HG02981 (cell line): ENCODE measurements around the gene CEP112.

ENCODE experiments used
- ATAC-seq: cut with Tn5 transposase; IDR thresholded peaks from one replicate; pipeline ENCODE4 v1.9.1; 2021; ENCODE audit warnings: mild to moderate bottlenecking, moderate library complexity; ENCODE audit not compliant: unreplicated experiment

Gene CEP112

GRCh38 chr17:66211047-66211810, 19.3 kb upstream of the CEP112 start:
- no peak for ATAC-seq

DNA sequence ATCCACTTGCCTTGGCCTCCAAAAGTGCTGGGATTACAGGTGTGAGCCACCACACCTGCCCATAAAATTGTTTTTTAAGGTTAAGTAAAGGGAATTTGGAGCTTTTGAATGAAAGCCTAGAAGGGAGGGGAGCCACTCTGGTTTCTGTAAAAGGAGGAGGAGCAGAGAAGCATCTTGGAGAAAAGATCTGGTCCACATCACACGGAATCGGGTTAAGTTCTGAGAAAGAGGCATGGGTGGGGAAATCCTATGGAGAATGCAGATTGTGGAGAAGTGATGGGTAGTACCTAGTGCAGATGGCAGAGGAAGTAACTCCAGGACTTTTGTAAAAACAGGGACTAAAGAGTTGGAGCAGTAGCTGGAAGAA, 18.3 kb upstream of the CEP112 start:
- ATAC-seq, result no peak

DNA sequence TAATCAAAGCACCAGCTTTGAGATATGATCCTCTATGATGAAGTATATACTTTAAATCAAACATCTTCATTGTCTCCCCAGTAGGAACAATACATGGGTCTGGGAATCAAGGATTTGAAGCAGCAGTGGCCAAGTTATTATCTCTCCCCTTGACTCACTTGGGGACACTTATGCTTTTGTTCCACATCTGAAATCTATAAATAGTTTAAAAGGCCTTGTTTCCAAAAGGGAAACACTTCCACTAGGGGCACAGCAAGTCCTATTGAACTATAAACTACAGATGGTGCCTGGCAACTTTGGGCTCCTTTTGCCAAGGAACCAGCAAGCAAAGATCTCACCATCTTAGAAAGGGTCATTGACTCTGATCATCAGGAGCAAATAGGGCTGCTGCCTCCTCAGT, 16.0 kb upstream of the CEP112 start:
- ATAC-seq, result no peak

DNA sequence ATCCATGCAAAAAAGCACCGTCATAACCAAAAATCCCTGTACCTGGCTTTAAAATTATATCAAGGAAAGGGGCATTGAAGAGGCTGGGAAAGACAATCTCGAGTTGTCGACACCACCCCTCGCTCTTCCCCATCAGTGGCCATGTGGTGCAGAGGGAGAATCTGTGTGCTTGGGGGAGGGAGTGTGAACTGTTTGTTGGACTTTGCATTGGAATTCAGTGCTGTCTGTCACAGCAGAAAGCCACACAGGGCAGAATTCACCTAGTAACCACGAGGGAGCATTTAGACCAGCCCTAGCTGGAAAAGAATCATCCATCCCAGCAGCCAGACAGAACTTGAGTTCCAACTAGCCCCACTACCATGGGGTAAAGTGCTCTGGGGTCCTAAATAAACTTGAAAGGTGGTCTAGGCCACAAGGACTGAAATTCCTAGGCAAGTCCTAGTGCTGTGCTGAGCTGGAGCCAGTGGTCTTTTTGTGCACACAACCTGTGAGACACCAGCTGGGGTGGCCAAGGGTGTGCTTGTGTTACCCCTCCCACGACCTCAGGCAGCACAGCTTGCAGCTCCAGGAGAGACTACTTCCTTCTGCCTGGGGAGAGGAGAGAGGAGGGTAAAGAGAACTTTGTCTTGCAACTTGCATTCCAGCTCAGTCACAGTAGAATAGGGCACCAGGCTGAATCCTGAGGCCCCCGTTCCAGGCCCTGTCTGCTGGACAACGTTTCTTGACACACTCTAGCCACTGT, 11.5 kb upstream of the CEP112 start:
- no peak for ATAC-seq

GRCh38 chr17:66200685-66201092, 8.8 kb upstream of the CEP112 start:
- ATAC-seq, result no peak

GRCh38 chr17:66198242-66198641, 6.3 kb upstream of the CEP112 start:
- ATAC-seq, result no peak

DNA sequence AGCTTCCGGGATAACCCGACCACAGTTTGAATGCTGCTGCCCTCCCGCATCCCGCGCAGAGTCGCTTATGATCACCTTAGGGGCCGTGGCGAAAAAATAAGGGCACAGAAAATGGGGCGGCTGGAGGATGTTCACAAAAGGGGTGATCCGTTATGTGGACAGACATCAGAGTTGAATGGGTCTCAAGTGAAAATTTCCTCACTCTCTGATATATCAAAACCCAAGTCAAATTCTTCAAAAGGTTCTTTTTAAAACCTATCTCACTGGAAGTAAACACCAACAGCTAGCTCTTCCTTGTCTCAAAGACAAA, 400 bp upstream of the CEP112 start:
- no peak for ATAC-seq

DNA sequence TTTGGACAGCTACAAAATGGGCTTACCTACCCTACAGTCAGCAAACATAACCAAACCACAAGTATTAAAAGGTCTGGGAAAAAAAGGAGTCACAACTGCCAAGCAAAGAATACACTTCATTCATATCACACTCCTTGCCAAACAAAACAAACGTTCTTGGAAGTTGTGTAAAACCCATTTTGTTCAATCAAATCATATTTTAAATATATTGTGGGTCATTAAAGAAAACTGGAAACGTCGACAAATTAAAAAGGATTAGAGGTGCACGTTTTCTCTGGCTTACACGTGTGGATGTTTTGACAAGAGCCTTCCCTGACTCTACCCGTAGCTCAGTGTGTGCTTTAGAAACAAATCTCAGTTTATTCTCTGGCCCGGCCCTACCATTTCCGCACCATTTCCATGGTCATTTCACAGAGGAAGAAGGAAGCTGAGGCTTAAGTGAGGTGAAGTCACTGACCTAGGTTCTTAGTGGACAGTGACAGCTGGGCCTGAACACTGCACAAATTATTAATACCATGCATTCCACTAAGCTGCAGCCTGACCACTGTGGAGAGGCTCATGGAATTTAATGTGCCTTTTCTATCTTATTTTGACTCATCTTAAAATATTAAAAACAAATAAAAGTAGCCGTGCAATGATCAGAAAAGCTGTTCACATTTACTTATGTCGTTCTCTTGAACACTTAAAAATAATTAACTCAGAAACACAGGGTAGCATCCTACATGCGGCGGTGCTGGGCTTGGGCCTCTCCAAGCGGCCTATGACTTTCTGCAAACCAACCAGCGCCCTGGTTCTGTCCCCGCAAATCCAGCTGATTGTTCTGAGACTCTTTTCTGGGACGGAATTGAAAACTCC, 968 bp downstream of the CEP112 start:
- ATAC-seq, result no peak

DNA sequence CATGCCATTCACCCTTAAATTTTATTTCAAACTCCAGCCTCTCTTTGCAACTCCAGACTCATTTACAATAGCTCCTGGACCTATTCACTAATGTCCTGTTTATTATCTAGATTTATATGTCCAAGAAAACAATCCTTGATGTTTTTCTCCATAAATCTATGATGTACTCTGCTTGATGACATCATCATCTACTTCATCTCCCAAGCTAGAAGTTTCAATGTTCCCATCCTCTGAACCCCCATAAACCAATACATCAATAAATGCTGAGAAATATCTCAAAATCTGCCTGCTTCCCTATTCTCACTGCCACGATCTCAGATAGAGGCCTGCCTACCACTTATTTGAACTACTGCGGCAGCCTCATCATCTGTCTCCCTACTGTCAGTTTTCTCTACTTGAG, 4.2 kb downstream of the CEP112 start:
- no peak for ATAC-seq

- no peak for ATAC-seq
Measured at GRCh38 chr17:66185862-66186261, 6.1 kb downstream of the CEP112 start.

DNA sequence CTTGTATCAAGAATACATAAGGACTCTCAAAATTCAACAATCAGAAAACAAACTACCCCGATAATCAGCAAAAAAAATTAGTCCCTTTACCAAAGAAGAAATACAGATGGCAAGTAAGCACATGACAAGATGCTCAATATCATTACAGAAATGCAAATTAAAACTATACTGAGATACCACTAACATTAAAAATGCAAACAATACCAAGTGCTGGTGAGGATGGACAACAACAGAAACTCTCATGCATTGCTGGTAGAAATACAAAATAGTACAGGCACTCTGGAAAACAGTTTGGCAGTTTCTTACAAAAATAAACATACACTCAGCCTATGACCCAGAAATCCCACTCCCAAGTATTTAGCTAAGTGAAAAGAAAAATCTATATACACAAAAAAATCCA, 7.5 kb downstream of the CEP112 start:
- no peak for ATAC-seq

DNA sequence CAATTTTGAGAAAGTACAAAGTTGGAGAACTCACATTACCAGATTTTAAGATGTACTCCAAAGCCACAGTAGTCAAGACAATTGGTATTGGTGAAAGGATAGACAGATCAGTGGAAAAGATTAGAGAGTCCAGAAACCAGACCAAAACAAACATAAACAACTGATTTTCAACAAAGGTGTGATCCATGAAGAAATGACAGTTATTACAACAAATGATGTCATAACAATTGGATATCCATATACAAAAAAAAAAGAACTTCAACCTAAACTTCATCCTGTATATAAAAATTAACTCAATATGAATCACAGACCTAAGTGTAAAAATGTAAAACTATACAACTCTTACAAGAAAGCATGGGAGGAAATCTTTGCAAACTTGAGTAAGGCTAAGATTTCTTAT, 8.4 kb downstream of the CEP112 start:
- ATAC-seq, result no peak

GRCh38 chr17:66178642-66179041, 13.3 kb downstream of the CEP112 start:
- no peak for ATAC-seq

- ATAC-seq, result no peak
Measured at GRCh38 chr17:66177048-66177447, 14.9 kb downstream of the CEP112 start.

GRCh38 chr17:66175892-66176291, 16.0 kb downstream of the CEP112 start:
- no peak for ATAC-seq

DNA sequence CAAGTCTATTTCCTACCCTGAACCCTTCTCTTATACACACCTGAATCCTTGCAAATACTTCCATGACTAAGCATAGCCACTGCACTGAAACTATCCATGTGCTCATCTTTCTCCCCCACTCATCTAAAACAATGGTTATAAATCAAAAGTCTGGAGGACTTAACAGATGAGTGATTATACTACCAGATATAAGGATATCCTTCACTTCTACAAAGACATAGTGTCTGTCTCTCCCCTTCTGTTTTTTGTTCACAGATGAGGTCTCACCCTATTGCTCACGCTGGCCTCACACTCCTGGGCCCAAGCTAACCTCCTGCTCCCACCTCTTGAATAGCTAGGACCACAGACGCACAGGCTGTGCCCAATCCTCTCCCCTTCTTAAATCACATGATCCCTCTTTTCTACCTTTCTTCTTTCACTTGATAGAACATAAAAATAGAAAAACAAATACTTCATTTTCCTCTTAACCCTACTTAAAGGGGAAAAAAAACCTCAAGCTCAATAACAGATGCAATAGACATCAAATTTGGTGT, 19.2 kb downstream of the CEP112 start:
- ATAC-seq, result no peak

GRCh38 chr17:66172144-66172543, 19.8 kb downstream of the CEP112 start:
- no peak for ATAC-seq

DNA sequence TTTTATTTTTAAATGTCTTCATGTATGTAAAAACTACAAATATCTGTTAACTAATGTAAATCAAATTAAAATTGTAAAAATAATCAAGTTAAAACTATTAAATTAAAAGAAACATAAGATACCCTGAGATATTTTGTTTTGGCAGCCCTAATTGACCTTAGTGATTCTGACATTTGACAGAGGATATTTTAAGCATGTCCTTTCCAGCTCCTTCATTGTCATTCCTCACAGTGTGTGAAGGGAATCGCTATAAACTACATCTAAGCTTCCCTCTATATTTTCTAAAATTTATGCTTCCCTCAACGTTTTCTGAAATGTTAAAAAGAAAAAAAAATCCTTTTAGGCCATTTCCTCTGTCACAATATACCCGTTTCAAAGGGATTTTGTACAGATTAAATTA, 20.2 kb downstream of the CEP112 start:
- no peak for ATAC-seq

GRCh38 chr17:66171172-66171571, 20.8 kb downstream of the CEP112 start:
- no peak for ATAC-seq

GRCh38 chr17:66169839-66170238, 22.1 kb downstream of the CEP112 start:
- ATAC-seq, result no peak

GRCh38 chr17:66167189-66167815, 24.6 kb downstream of the CEP112 start:
- ATAC-seq, result no peak
